Measurements from ENCODE around the gene CDK19. TPM values are rescaled to one million over a fixed set of nuclear protein-coding genes. Genes with fewer than 3 reads are reported as not detected.

CDK19 gene
- total and polyA plus RNA-seq, 10 of the 15 experiments (the other 5 are each of a cell fraction or from before 2014, with no cell fraction given), result 4.6 to 21.4 (median 12.4) TPM

GRCh38 chr6:110562316-110562915 lies 252.9 kb downstream of the CDK19 start:
- intact Hi-C loops (cut with micrococcal nuclease; ENCODE audit: unreplicated experiment), result no loop called here
- H3K4me1 ChIP-seq (ENCODE audit: control insufficient read depth, insufficient read depth, low read length), result no peaks in the 10 kb centered on the region
- in situ Hi-C loops (cut with MboI), result no loop called here
- no peaks in the 10 kb centered on the region for H3K9me3 ChIP-seq (replicated peaks; ENCODE audit: control insufficient read depth, insufficient read depth, low read length)
- POLR2A ChIA-PET, result interaction anchor here (0.8 kb wide), 1 partner anchor 9 kb away, joined by 3 read pairs; no protein-coding TSS in a partner anchor
- BruUV-seq (replicated peaks), result no TSS peak
- WGBS (ENCODE audit: insufficient coverage, insufficient replicate concordance, low lambda C conversion rate, missing lambda C conversion rate), result 79% methylated on average over 6 of the region's 6 CpGs
- H4K20me1 ChIP-seq (ENCODE audit: control insufficient read depth, insufficient read depth), result no peaks in the 10 kb centered on the region
- CTCF ChIA-PET, result no interaction called here
- DNase-seq (ENCODE audit: low read depth, low spot score) (no peak), FAIRE-seq (no peak), ATAC-seq (no peak)
- no peaks in the 10 kb centered on the region; a peak in 1 of 4 replicates for H3K27me3 ChIP-seq (replicated peaks in 1 of 2; ENCODE audit: control insufficient read depth in 2 of 2, insufficient read depth in 2 of 2, low read length in 1 of 2)
- no peaks in the 10 kb centered on the region for H3K79me2 ChIP-seq (ENCODE audit: control insufficient read depth, insufficient read depth, low read length)
- H3K4me3 ChIP-seq, result no peak overlapping the region
- no peaks in the 10 kb centered on the region for H3K36me3 ChIP-seq (ENCODE audit: control insufficient read depth in 2 of 2, insufficient read depth in 2 of 2, low read length in 1 of 2)
- no peak overlapping the region for H3K4me2 ChIP-seq (ENCODE audit: control insufficient read depth, insufficient read depth)
- TF ChIP-seq PBX3 (IDR thresholded peaks at IDR 0.05; ENCODE audit: insufficient replicate concordance, low read depth, low read length), result no peak
- no peak for TF ChIP-seq POU2F2 (IDR thresholded peaks at IDR 0.05; ENCODE audit: borderline replicate concordance, low read depth, low read length)
- TF ChIP-seq ZNF24 (IDR thresholded peaks at IDR 0.05), result no peak
- TF ChIP-seq ESRRA (IDR thresholded peaks at IDR 0.05; ENCODE audit: low read length), result no peak
- no peak for TF ChIP-seq ATF3 (IDR thresholded peaks at IDR 0.05; ENCODE audit: borderline replicate concordance, extremely low read depth, low read depth, low read length)
- TF ChIP-seq IRF5 (IDR thresholded peaks at IDR 0.05; ENCODE audit: borderline replicate concordance), result no peak
- TF ChIP-seq SREBF1 (IDR thresholded peaks at IDR 0.05; ENCODE audit: low read length), result no peak
- TF ChIP-seq PML (IDR thresholded peaks at IDR 0.05; ENCODE audit: low read length), result no peak
- TF ChIP-seq MTA2 (IDR thresholded peaks at IDR 0.05; ENCODE audit: low read depth), result no peak
- no peak for TF ChIP-seq TARDBP (IDR thresholded peaks at IDR 0.05; ENCODE audit: borderline replicate concordance)
- TF ChIP-seq MEF2A (IDR thresholded peaks at IDR 0.05; ENCODE audit: insufficient read depth, low read depth, low read length), result no peak
- TF ChIP-seq CREM (IDR thresholded peaks at IDR 0.05; ENCODE audit: low read depth), result no peak
- TF ChIP-seq ATF7 (IDR thresholded peaks at IDR 0.05; ENCODE audit: low read depth), result no peak
- no peak for TF ChIP-seq SMC3 (IDR thresholded peaks at IDR 0.05; ENCODE audit: borderline replicate concordance, low read length)
- SMC1A ChIA-PET (ENCODE audit: uncharacterized antibody, unreplicated experiment), result no interaction called here
- RAD21 ChIA-PET (ENCODE audit: unreplicated experiment), result no interaction called here
- no peak overlapping the region for H3K27ac ChIP-seq (ENCODE audit: control insufficient read depth, insufficient read depth)
- no peak overlapping the region for H2AFZ ChIP-seq (ENCODE audit: control insufficient read depth, low read depth, low read length)
- no peak overlapping the region for H3K9ac ChIP-seq (ENCODE audit: control insufficient read depth, insufficient read depth, low read length)

All from GM12878 (cell line).